HG03520 (cell line): Measurements from ENCODE around the gene UPP1.
A peak's percentile ranks its signal among the peaks of the same experiment; 100 is the strongest.

Experiments
- ATAC-seq: cut with Tn5 transposase; IDR thresholded peaks from one replicate; pipeline ENCODE4 v1.9.1; 2021; ENCODE audit warnings: mild to moderate bottlenecking, moderate library complexity; ENCODE audit not compliant: unreplicated experiment

Gene UPP1

GRCh38 chr7:48150086-48150485 is 61.0 kb downstream of the UPP1 start:
- no peak for ATAC-seq

GRCh38 chr7:48154792-48155413 is 65.8 kb downstream of the UPP1 start:
- peak; percentile 66 for ATAC-seq
